NCI-H1105 (cell line): ENCODE measurements around the gene SLC35F3.

ENCODE experiments used
- DNase-seq: peaks from one replicate; lab custom pipeline; 2025; lab: John Stamatoyannopoulos, UW

Gene SLC35F3

DNA sequence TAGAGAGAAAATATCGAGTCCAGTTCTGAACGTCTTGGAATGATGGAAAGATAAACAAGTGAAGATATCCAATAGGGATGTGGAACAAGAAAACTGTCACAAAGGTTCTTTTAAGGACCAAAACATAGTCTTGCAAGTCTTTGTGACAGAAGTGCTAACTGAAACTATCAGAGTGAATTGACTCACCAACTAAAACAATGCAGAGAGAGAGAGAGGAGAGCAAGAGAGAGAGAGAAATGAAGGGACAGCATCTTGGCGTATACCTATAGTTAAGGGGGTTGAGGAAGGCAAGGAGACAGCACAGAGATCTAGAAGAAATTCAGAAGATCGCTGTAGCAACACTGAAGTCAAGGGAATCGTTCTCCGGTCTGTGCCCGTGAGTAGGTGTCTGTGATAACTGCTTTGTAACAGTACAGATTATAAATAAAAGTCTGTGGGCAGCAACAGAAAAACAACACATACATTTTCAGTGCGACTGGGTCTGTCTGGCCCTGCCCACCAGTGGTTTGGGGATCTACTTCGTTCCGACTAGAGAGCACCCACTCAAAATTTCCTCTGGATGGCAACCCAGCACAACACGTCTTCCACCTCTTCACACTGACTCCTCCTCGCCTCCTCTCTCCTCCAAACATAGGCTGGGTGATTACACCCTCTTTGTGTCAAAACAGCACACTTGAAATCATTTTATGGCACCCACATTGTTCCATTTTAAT is 464.0 kb downstream of the SLC35F3 start:
- DNase-seq: no peak

DNA sequence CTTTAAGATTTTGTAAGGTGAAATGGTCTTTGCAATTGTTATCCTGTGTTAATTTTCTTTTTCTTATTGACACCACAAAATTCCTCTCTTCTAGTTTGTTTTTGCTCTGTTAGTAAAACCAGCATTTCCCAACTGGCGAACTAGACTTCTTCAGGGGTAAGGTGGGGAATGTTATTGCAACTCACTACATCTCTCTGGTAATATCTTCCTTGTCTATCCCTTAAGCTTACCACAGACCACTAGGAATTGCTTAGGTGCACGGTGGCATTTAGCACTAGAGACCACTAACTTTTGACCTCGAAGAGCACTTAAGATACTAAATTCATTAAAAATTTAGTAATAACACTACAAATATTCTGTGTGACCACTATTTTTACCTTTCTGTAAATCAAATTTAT is 464.6 kb downstream of the SLC35F3 start:
- DNase-seq: no peak

DNA sequence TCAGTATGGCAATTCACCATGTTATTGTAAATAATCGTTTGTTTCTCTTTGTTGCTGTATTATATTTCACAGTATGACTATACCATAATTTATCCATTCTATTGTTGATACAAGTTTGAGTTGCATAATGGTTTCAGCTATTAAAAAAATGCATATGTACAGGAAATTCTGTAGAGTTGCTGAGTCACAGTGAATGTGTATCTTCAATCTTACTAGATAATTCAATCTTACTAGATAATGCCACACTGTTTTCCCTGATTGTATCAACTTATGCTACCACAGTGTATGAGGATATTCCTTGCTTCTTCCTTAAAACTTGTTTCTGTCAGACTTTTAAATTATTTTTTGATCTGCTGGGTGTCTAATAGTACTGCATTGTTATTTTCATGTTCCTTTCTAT is 465.3 kb downstream of the SLC35F3 start:
- DNase-seq: no peak

DNA sequence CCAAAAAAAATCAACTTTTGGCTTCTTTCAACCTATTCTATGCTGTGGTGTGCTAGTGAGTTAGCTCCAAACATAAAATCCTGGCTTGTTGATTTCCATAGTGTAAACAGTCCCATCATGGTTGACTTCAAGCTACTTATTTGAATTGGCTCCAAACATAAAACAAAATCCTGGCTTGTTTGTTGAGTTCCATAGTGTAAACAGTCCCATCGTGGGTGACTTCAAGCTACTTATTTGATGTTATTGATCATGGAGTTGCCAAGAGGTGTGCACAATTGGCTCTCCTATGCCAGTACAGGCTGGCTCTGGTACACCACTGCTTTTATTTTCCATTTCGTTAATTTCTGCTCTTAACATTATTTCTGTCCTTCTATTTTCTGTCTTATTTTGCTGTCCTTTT is 466.9 kb downstream of the SLC35F3 start:
- DNase-seq: no peak

DNA sequence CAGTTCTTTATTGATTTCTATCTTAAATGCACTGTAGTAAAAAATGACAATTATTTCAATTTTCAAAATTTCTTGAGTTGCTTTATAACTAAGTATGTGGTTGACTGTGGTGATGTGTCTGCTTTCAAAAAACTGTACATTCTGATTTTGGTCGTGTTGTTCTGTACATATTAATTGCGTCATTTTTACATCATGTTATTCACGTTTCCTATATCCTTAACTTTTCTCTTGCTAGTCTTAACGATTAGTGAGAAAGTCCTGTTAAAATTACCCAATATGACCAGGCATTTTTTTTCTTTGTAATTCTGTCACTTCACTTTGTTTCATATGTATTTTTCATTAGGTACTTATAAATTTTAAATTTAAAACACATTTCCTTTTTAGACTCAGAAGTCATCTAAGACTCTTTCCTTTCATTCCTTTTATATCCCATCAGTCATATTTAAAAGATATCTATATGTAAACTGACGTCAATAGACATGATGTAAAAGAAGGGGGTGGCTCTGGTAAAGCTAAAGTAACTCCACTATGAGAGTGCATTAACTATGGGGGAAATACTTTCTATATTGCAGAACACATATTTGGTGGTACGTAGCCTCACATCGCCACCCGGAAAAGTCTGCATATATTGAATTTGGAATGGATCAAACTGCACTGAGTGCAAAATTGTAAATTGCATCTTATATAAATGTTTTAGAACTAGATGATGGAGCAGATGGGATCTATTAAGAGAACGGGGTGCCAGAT is 467.7 kb downstream of the SLC35F3 start:
- no peak for DNase-seq

DNA sequence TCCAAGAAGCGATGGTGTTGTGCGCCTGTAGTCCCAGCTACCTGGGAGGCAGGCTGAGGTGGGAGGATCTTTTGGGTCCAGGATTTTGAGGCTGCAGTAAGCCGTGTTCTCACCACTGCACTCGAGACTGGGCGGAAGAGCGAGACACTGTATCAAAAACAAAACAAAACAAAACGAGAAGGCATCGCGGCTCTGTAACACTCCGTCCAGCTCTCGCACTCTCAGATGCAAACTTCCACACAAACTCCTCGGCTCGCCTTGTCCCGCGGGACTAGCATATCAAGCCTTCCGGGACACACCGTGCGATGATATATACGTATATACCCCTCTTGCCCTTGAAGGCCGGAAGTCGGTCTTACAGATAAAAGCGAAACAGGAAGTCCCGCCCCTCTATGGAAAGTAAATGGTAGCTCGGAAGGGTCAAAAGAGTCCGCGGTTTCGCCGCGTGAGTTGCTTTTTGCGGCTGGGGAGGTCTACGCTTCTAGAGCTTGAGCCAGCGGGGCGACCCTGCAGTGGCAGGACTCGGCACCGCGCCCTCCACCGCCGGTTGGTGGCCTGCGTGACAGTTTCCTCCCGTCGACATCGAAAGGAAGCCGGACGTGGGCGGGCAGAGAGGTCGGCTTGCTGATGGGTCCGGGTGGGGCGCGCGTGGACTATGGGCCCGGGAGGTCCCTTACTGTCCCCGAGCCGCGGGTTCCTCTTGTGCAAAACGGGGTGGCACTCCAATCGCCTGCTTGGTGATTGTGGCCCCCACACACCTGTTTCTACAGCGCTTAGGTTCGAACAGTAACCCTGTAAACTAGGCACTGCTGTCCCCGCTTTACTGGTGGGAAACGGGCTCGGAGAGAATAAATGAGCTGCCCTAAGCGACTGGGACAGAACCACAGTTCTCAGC is 468.8 kb downstream of the SLC35F3 start, which contains the start of gene COA6:
Gene COA6, plus strand, starts transcription at position 393 of the 895 bp plus-strand sequence. Its CDS starts 11 bp downstream, at position 404.
- peak; percentile 86 for DNase-seq

DNA sequence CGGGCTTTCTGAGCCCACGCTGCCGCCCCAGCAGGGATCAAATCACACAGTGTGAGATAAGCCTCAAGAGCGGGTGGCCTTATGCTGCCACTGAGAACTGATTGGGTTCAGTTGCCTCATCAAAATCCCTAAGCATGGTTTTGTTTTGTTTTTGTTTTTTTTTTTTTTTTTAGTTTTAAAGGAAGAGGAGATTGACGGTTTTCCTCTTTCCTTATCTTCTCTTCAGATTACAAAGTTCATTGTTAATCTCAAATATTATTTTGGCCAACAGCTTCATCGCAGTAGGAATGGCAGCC is 469.4 kb downstream of the SLC35F3 start:
- DNase-seq: no peak
